ENCODE measurements around the gene CTIF.

- TF ChIP-seq CTCF (conservative IDR thresholded peaks at IDR 0.05 in 1 of 2, IDR thresholded peaks at IDR 0.05 in 1 of 2; ENCODE audit: low read depth in 1 of 2, low read length in 2 of 2) (no peak), EZH2 (IDR thresholded peaks at IDR 0.05; ENCODE audit: low read length, missing control alignments) (no peak)
These were observed 84.8 kb downstream of the CTIF start for GRCh38 chr18:48623468-48624235.
